ENCODE measurements around the gene DGKI. TPM values are rescaled to one million over a fixed set of nuclear protein-coding genes. Genes with fewer than 3 reads are reported as not detected.

Gene DGKI
- total RNA-seq, 1 experiment from 2014 or later = not detected

GRCh38 chr7:137691566-137691965, 155.2 kb downstream of the DGKI start:
- no peaks in the 10 kb centered on the region for H3K36me3 ChIP-seq (ENCODE audit: control insufficient read depth, insufficient read depth, low read length)
- in situ Hi-C loops (cut with HindIII; ENCODE audit: low pct_unique_long_range_greater_than_20kb, low sequenced_read_pairs) = no loop called here
- H3K4me3 ChIP-seq (ENCODE audit: low read depth in 2 of 2, low read length in 2 of 2) = no peak overlapping the region
- H3K9me3 ChIP-seq (ENCODE audit: control insufficient read depth, insufficient read depth, low read depth, low read length) = no peaks in the 10 kb centered on the region
- TF ChIP-seq CTCF (IDR thresholded peaks at IDR 0.05) (no peak), POLR2AphosphoS5 (IDR thresholded peaks at IDR 0.05; ENCODE audit: low read depth, low read length) (no peak), TCF7L2 (IDR thresholded peaks at IDR 0.05; ENCODE audit: low read depth, low read length) (no peak), SIN3A (IDR thresholded peaks at IDR 0.05; ENCODE audit: borderline replicate concordance, insufficient read depth, low read depth, low read length) (no peak)
- TF ChIP-seq, protein P1, sequence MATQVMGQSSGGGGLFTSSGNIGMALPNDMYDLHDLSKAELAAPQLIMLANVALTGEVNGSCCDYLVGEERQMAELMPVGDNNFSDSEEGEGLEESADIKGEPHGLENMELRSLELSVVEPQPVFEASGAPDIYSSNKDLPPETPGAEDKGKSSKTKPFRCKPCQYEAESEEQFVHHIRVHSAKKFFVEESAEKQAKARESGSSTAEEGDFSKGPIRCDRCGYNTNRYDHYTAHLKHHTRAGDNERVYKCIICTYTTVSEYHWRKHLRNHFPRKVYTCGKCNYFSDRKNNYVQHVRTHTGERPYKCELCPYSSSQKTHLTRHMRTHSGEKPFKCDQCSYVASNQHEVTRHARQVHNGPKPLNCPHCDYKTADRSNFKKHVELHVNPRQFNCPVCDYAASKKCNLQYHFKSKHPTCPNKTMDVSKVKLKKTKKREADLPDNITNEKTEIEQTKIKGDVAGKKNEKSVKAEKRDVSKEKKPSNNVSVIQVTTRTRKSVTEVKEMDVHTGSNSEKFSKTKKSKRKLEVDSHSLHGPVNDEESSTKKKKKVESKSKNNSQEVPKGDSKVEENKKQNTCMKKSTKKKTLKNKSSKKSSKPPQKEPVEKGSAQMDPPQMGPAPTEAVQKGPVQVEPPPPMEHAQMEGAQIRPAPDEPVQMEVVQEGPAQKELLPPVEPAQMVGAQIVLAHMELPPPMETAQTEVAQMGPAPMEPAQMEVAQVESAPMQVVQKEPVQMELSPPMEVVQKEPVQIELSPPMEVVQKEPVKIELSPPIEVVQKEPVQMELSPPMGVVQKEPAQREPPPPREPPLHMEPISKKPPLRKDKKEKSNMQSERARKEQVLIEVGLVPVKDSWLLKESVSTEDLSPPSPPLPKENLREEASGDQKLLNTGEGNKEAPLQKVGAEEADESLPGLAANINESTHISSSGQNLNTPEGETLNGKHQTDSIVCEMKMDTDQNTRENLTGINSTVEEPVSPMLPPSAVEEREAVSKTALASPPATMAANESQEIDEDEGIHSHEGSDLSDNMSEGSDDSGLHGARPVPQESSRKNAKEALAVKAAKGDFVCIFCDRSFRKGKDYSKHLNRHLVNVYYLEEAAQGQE (IDR thresholded peaks at IDR 0.05; ENCODE audit: insufficient read depth in 1 of 2, low read depth in 2 of 2, low read length in 1 of 2) = no peak
- no TSS peak for BruUV-seq (replicated peaks)
- CTCF ChIA-PET = no interaction called here
- POLR2A ChIA-PET = no interaction called here
- ATAC-seq = no peak
- no peak for DNase-seq (ENCODE audit: low read depth, low spot score)
- H3K27me3 ChIP-seq (ENCODE audit: control insufficient read depth, insufficient read depth, low read length) = peaks cover 2% of the 10 kb centered on the region; the same call in 1 of the 2 replicates
- no peak overlapping the region for H3K27ac ChIP-seq (ENCODE audit: low read length)
- intact Hi-C loops (cut with micrococcal nuclease; ENCODE audit: unreplicated experiment) = no loop called here
- H3K4me1 ChIP-seq (ENCODE audit: control insufficient read depth, insufficient read depth, low read length) = no peaks in the 10 kb centered on the region

DNA sequence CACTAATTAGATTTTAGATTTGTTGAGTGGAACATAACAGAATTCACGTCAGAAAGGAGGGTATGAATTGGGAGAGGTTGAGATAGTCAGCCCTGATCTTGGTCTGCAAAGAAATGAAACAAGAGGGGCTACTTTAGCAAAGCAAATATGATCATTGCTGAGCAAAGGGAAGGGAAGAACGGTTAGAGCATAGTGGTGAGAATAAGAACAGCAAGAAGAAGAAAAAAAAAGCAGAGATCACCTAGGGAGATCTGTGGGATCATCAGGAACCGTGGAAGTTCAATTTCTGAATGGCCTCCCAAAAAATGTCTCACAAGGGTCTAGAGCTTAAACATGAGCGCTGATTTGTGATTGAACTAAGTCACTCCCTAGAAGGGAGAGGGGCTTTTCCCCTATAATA, 156.1 kb downstream of the DGKI start:
- ChIA-PET CTCF (no interaction called here), POLR2A (no interaction called here)
- H3K4me1 ChIP-seq (ENCODE audit: control insufficient read depth, insufficient read depth, low read length) = no peaks in the 10 kb centered on the region
- H3K27me3 ChIP-seq (ENCODE audit: control insufficient read depth, insufficient read depth, low read length) = peaks cover 5% of the 10 kb centered on the region
- ATAC-seq = no peak
- no peak for TF ChIP-seq SIN3A (IDR thresholded peaks at IDR 0.05; ENCODE audit: borderline replicate concordance, insufficient read depth, low read depth, low read length)
- no peak for TF ChIP-seq TCF7L2 (IDR thresholded peaks at IDR 0.05; ENCODE audit: low read depth, low read length)
- TF ChIP-seq CTCF (IDR thresholded peaks at IDR 0.05) = no peak
- TF ChIP-seq POLR2AphosphoS5 (IDR thresholded peaks at IDR 0.05; ENCODE audit: low read depth, low read length) = no peak
- TF ChIP-seq, protein P1 (IDR thresholded peaks at IDR 0.05; ENCODE audit: insufficient read depth in 1 of 2, low read depth in 2 of 2, low read length in 1 of 2) = no peak
- H3K9me3 ChIP-seq (ENCODE audit: control insufficient read depth, insufficient read depth, low read depth, low read length) = no peaks in the 10 kb centered on the region
- in situ Hi-C loops (cut with HindIII; ENCODE audit: low pct_unique_long_range_greater_than_20kb, low sequenced_read_pairs) (no loop called here), intact Hi-C loops (cut with micrococcal nuclease; ENCODE audit: unreplicated experiment) (no loop called here)
- BruUV-seq (replicated peaks) = no TSS peak
- no peak overlapping the region for H3K4me3 ChIP-seq (ENCODE audit: low read depth in 2 of 2, low read length in 2 of 2)
- no peaks in the 10 kb centered on the region for H3K36me3 ChIP-seq (ENCODE audit: control insufficient read depth, insufficient read depth, low read length)
- no peak for DNase-seq (ENCODE audit: low read depth, low spot score)
- no peak overlapping the region for H3K27ac ChIP-seq (ENCODE audit: low read length)
